Fibroblast of lung (primary cell): ENCODE measurements around the gene RET.

Experiments
- CTCF ChIP-seq, 2 donors: IDR thresholded peaks in 1 of 2; conservative IDR thresholded peaks in 1 of 2; 1 replicate in 1 of 2; 2 replicates in 1 of 2; pipeline ENCODE4 v1.5.1; 2011 to 2012; ENCODE audit warnings: low read length in 2 of 2, control low read depth in 1 of 2, inconsistent platforms in 1 of 2, low read depth in 1 of 2, mild to moderate bottlenecking in 1 of 2
- EZH2 ChIP-seq: IDR thresholded peaks from 2 replicates; pipeline ENCODE4 v1.5.1; 2012; ENCODE audit warnings: low read length, control low read depth, mild to moderate bottlenecking; ENCODE audit errors: missing control alignments

GRCh38 chr10:43069579-43069978 is 7.3 kb upstream of the RET start:
- no peak for TF ChIP-seq EZH2
- no peak for TF ChIP-seq CTCF (conservative IDR thresholded peaks at IDR 0.05 in 1 of 2, IDR thresholded peaks at IDR 0.05 in 1 of 2; ENCODE audit: low read depth in 1 of 2, low read length in 2 of 2)
